H9 (cell line): Measurements from ENCODE around the gene XRCC2. TPM values are rescaled to one million over a fixed set of nuclear protein-coding genes. Genes with fewer than 3 reads are reported as not detected.

Experiments
- DNase-seq: peaks from one replicate; pipeline ENCODE4 v3.0.0-alpha.2; 2017
- H2AFZ ChIP-seq: one replicate; pipeline ENCODE4 v1.6.1; 2013; ENCODE audit warnings: mild to moderate bottlenecking, low read length, control low read depth, moderate library complexity
- H2AK5ac ChIP-seq: 2 replicates; pipeline ENCODE4 v1.6.1; 2013; ENCODE audit warnings: low read length, control low read depth, mixed read lengths; ENCODE audit not compliant: insufficient read length
- H2BK120ac ChIP-seq: one replicate; pipeline ENCODE4 v1.6.1; 2013; ENCODE audit warnings: low read depth, mild to moderate bottlenecking, low read length, control low read depth, inconsistent platforms; ENCODE audit not compliant: poor library complexity, severe bottlenecking
- H2BK12ac ChIP-seq: 2 replicates; pipeline ENCODE4 v1.6.1; 2013; ENCODE audit warnings: low read length, control low read depth, mixed read lengths, low read depth; ENCODE audit not compliant: insufficient read length
- H2BK15ac ChIP-seq: 2 replicates; pipeline ENCODE4 v1.6.1; 2013; ENCODE audit warnings: low read depth, low read length, control low read depth
- H2BK20ac ChIP-seq: one replicate; pipeline ENCODE4 v1.6.1; 2013; ENCODE audit warnings: low read depth, mild to moderate bottlenecking, low read length, control low read depth, inconsistent platforms; ENCODE audit not compliant: poor library complexity, severe bottlenecking
- H2BK5ac ChIP-seq: 2 replicates; pipeline ENCODE4 v1.6.1; 2013; ENCODE audit warnings: low read length, control low read depth, mixed read lengths; ENCODE audit not compliant: insufficient read length
- H3K14ac ChIP-seq: 2 replicates; pipeline ENCODE4 v1.6.1; 2013; ENCODE audit warnings: low read length, control low read depth; ENCODE audit not compliant: insufficient read depth
- H3K18ac ChIP-seq: 2 replicates; pipeline ENCODE4 v1.6.1; 2013; ENCODE audit warnings: low read depth, mild to moderate bottlenecking, mixed read lengths, low read length, control low read depth; ENCODE audit not compliant: insufficient read length
- H3K23ac ChIP-seq: 2 replicates; pipeline ENCODE4 v1.6.1; 2013; ENCODE audit warnings: low read length, control low read depth, mixed read lengths, low read depth; ENCODE audit not compliant: insufficient read length
- H3K23me2 ChIP-seq: 2 replicates; pipeline ENCODE4 v1.6.1; 2013; ENCODE audit warnings: low read depth, mild to moderate bottlenecking, mixed read lengths, low read length, control low read depth; ENCODE audit not compliant: insufficient read length, poor library complexity, severe bottlenecking
- H3K27ac ChIP-seq: 2 replicates; pipeline ENCODE4 v1.5.1; 2013; ENCODE audit warnings: low read length, control low read depth, mixed read lengths, low read depth; ENCODE audit not compliant: insufficient read length
- H3K27me3 ChIP-seq: 2 replicates; pipeline ENCODE4 v1.6.1; 2013; ENCODE audit warnings: low read length, control low read depth, inconsistent platforms; ENCODE audit not compliant: insufficient read depth
- H3K4ac ChIP-seq: 2 replicates; pipeline ENCODE4 v1.6.1; 2013; ENCODE audit warnings: low read depth, mild to moderate bottlenecking, control low read depth, inconsistent platforms, low read length, moderate library complexity
- H3K4me1 ChIP-seq: 2 replicates; pipeline ENCODE4 v1.6.1; 2013; ENCODE audit warnings: low read length, control low read depth, inconsistent platforms; ENCODE audit not compliant: insufficient read depth
- H3K4me2 ChIP-seq: 2 replicates; pipeline ENCODE4 v1.6.1; 2013; ENCODE audit warnings: low read length, control low read depth, mixed read lengths; ENCODE audit not compliant: insufficient read length, insufficient read depth
- H3K56ac ChIP-seq: 2 replicates; pipeline ENCODE4 v1.6.1; 2013; ENCODE audit warnings: low read depth, mild to moderate bottlenecking, mixed read lengths, low read length, control low read depth; ENCODE audit not compliant: insufficient read length
- H3K79me1 ChIP-seq: 2 replicates; pipeline ENCODE4 v1.6.1; 2013; ENCODE audit warnings: low read depth, mild to moderate bottlenecking, moderate library complexity, low read length, control low read depth, inconsistent platforms; ENCODE audit not compliant: insufficient read depth, poor library complexity, severe bottlenecking
- H3K79me2 ChIP-seq: 2 replicates; pipeline ENCODE4 v1.6.1; 2013; ENCODE audit warnings: low read length, control low read depth, inconsistent platforms; ENCODE audit not compliant: insufficient read depth
- H3K9ac ChIP-seq: 2 replicates; pipeline ENCODE4 v1.6.1; 2013; ENCODE audit warnings: low read length, control low read depth, mixed read lengths; ENCODE audit not compliant: insufficient read length; ENCODE audit errors: extremely low read depth
- H3K9me3 ChIP-seq: one replicate; pipeline ENCODE4 v1.6.1; 2013; ENCODE audit warnings: low read depth, low read length, inconsistent platforms; ENCODE audit not compliant: control insufficient read depth
- H3T11ph ChIP-seq: one replicate; pipeline ENCODE4 v1.6.1; 2013; ENCODE audit warnings: mild to moderate bottlenecking, low read length, control low read depth, inconsistent platforms
- H4K20me1 ChIP-seq: one replicate; pipeline ENCODE4 v1.6.1; 2013; ENCODE audit not compliant: control insufficient read depth, insufficient read length, insufficient read depth
- H4K5ac ChIP-seq: 2 replicates; pipeline ENCODE4 v1.6.1; 2013; ENCODE audit warnings: low read depth, mild to moderate bottlenecking, mixed read lengths, low read length, control low read depth; ENCODE audit not compliant: insufficient read length
- H4K8ac ChIP-seq: replicated peaks from 2 replicates; pipeline ENCODE4 v1.6.1; 2013; ENCODE audit warnings: low read length, control low read depth, mixed read lengths, low read depth; ENCODE audit not compliant: insufficient read length
- H4K91ac ChIP-seq: 2 replicates; pipeline ENCODE4 v1.6.1; 2013; ENCODE audit warnings: low read depth, mild to moderate bottlenecking, moderate library complexity, mixed read lengths, low read length, control low read depth; ENCODE audit not compliant: insufficient read length
- H3K27ac Mint-ChIP-seq, 3 experiments: 2 replicates in 2 of 3; 3 replicates in 1 of 3; pipeline ENCODE4 v1.8.0; 2020 to 2021; ENCODE audit warnings: mixed read lengths in 3 of 3, mild to moderate bottlenecking in 1 of 3, moderate library complexity in 1 of 3
- H3K27me3 Mint-ChIP-seq: 2 replicates; pipeline ENCODE4 v1.8.0; 2021; ENCODE audit warnings: low read depth, mild to moderate bottlenecking, moderate library complexity, mixed read lengths
- H3K36me3 Mint-ChIP-seq, 3 experiments: 2 replicates in 2 of 3; 3 replicates in 1 of 3; pipeline ENCODE4 v1.8.0; 2020 to 2021; ENCODE audit warnings: low read depth in 3 of 3, mixed read lengths in 3 of 3; ENCODE audit not compliant: insufficient read depth in 1 of 3
- H3K4me1 Mint-ChIP-seq, 2 experiments: 2 replicates each; pipeline ENCODE4 v1.8.0; 2020; ENCODE audit warnings: mixed read lengths in 2 of 2
- H3K4me3 Mint-ChIP-seq, 2 experiments: 2 replicates in 1 of 2; 3 replicates in 1 of 2; pipeline ENCODE4 v1.8.0; 2020 to 2021; ENCODE audit warnings: mild to moderate bottlenecking in 2 of 2, mixed read lengths in 2 of 2, moderate library complexity in 1 of 2
- H3K9me3 Mint-ChIP-seq, 2 experiments: 2 replicates in 1 of 2; 3 replicates in 1 of 2; pipeline ENCODE4 v1.8.0; 2020; ENCODE audit warnings: mild to moderate bottlenecking in 2 of 2, mixed read lengths in 2 of 2, moderate library complexity in 1 of 2
- CTCF ChIP-seq: fragments of 200-600 bp; sonication (generic); conservative IDR thresholded peaks from 3 replicates; pipeline ENCODE4 v1.8.0; 2021; ENCODE audit warnings: antibody characterized with exemption, mild to moderate bottlenecking
- WGBS: extraction: QIAGEN DNeasy Blood & Tissue Kit; methylation state at CpG from one replicate; pipeline ENCODE4 v1.1.7; 2013; ENCODE audit warnings: missing lambda C conversion rate, low lambda C conversion rate, mixed read lengths; ENCODE audit not compliant: insufficient read length; ENCODE audit errors: extremely low coverage; 5-methylcytosine and 5-hydroxymethylcytosine counted together
- total RNA-seq: library from RNA; stranded (reverse); gene quantifications from 2 replicates; pipeline ENCODE4 v1.2.1, GENCODE V29; 2021

Gene XRCC2
- total RNA-seq, 1 experiment from 2014 or later: 22.8 TPM

GRCh38 chr7:152669758-152670157, 6.2 kb downstream of the XRCC2 start:
- Histone ChIP-seq H3K79me1 (no peaks in the 10 kb centered on the region), H2AFZ (no peak overlapping the region), H3K9me3 (no peaks in the 10 kb centered on the region), H4K20me1 (no peaks in the 10 kb centered on the region), H3K14ac (no peak overlapping the region), H3K27me3 (no peaks in the 10 kb centered on the region), H2BK20ac (no peak overlapping the region), H3K4me1 (peaks cover 2% of the 10 kb centered on the region; the same call in 1 of the 2 replicates), H2BK5ac (no peak overlapping the region), H3K4ac (no peak overlapping the region), H4K8ac (no peak overlapping the region), H2BK12ac (no peak overlapping the region), H3T11ph (no peak overlapping the region), H2BK15ac (no peak overlapping the region), H3K4me2 (no peak overlapping the region), H3K9ac (no peak overlapping the region), H3K23me2 (peaks cover under 1% of the 10 kb centered on the region), H3K23ac (no peak overlapping the region), H2BK120ac (no peak overlapping the region), H3K27ac (no peak overlapping the region), H4K5ac (no peak overlapping the region), H3K56ac (no peak overlapping the region), H4K91ac (no peak overlapping the region), H3K18ac (no peak overlapping the region), H3K79me2 (peaks cover 33% of the 10 kb centered on the region), H2AK5ac (no peak overlapping the region)
- no peak for DNase-seq
- H3K4me3 Mint-ChIP-seq: no peak overlapping the region
- WGBS: no CpG with 5 or more reads among the region's 4 CpGs
- peak overlapping the region in 1 of 3 experiments; percentile 23; a peak in 1 of 7 replicates for H3K27ac Mint-ChIP-seq
- H3K27me3 Mint-ChIP-seq: no peaks in the 10 kb centered on the region
- no peak for TF ChIP-seq CTCF
- peaks cover 29 to 39% (median 32%) of the 10 kb centered on the region in 3 experiments for H3K36me3 Mint-ChIP-seq
- peaks cover 1 to 2% of the 10 kb centered on the region in 2 experiments for H3K4me1 Mint-ChIP-seq
- no peaks in the 10 kb centered on the region for H3K9me3 Mint-ChIP-seq
